ENCODE results near the gene ATF6.

- TF ChIP-seq EP300 (IDR thresholded peaks at IDR 0.05) (no peak), CTCF (IDR thresholded peaks at IDR 0.05) (no peak)
These were observed 221.2 kb downstream of the ATF6 start for GRCh38 chr1:161987303-161987702.
